ENCODE measurements around the gene MPO. TPM values are rescaled to one million over a fixed set of nuclear protein-coding genes. Genes with fewer than 3 reads are reported as not detected.
A peak's percentile ranks its signal among the peaks of the same experiment; 100 is the strongest.

Gene MPO
- total RNA-seq, 4 donors from 2014 or later, result 0.10 TPM; not detected in 3

DNA sequence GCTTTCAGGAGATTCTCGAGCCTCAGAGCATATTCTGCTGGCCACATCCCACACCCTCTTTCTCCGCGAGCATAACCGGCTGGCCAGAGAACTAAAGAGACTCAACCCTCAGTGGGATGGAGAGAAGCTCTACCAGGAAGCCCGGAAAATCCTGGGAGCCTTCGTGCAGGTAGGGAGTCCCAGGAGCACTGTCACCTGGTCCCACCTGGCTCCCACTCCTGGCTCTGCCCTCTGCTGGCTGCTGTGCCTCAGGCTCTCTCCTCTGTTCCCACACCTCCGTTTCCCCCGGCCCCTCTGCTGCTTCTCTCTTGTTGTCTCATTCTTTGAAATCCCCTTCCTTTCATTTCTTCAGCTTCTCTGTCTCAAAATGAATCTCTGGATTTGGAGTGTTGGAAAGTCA lies 25.9 kb downstream of the MPO start:
- intact Hi-C loops (cut with DNase I; ENCODE audit: low total_unique reads), result no loop called here
- WGBS, 2 donors, result 18 to 20% methylated on average over 8 of the region's 8 CpGs
- peak in 1 of 2 donors; percentile 73 for DNase-seq (ENCODE audit: low spot score in 2 of 2)
- no peak for TF ChIP-seq POLR2A (IDR thresholded peaks at IDR 0.05)
- TF ChIP-seq, protein P1, sequence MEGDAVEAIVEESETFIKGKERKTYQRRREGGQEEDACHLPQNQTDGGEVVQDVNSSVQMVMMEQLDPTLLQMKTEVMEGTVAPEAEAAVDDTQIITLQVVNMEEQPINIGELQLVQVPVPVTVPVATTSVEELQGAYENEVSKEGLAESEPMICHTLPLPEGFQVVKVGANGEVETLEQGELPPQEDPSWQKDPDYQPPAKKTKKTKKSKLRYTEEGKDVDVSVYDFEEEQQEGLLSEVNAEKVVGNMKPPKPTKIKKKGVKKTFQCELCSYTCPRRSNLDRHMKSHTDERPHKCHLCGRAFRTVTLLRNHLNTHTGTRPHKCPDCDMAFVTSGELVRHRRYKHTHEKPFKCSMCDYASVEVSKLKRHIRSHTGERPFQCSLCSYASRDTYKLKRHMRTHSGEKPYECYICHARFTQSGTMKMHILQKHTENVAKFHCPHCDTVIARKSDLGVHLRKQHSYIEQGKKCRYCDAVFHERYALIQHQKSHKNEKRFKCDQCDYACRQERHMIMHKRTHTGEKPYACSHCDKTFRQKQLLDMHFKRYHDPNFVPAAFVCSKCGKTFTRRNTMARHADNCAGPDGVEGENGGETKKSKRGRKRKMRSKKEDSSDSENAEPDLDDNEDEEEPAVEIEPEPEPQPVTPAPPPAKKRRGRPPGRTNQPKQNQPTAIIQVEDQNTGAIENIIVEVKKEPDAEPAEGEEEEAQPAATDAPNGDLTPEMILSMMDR (IDR thresholded peaks at IDR 0.05), result no peak
- no peak overlapping the region for H3K4me3 ChIP-seq (ENCODE audit: low read depth, poor library complexity, severe bottlenecking)

DNA sequence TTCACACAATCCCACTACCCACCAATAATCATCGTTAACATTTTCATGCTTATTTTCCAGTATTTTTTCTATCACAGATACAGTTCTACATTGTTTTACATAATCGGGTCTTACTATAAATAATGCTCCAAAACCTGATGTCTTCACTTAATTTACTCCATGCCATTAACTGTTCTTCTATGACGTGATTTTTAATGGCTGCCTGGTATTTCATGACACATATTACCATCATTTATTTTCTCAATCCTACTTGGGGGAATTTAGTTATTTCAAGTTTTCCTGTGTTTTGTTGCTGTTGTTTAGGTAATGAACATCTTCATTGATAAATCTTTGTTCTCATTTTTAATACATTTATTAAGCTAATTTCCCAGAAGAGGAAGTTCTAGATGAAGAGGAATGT lies 27.7 kb downstream of the MPO start:
- intact Hi-C loops (cut with DNase I; ENCODE audit: low total_unique reads), result no loop called here
- no peak for TF ChIP-seq POLR2A (IDR thresholded peaks at IDR 0.05)
- TF ChIP-seq, protein P1 (IDR thresholded peaks at IDR 0.05), result no peak
- H3K4me3 ChIP-seq (ENCODE audit: low read depth, poor library complexity, severe bottlenecking), result no peak overlapping the region
- no peak for DNase-seq (ENCODE audit: low spot score in 2 of 2)
- 77 to 82% methylated on average over 3 of the region's 3 CpGs for WGBS, 2 donors

- peak in 1 of 2 donors; percentile 69 for DNase-seq (ENCODE audit: low spot score in 2 of 2)
- H3K4me3 ChIP-seq (ENCODE audit: low read depth, poor library complexity, severe bottlenecking), result no peak overlapping the region
- intact Hi-C loops (cut with DNase I; ENCODE audit: low total_unique reads), result no loop called here
- TF ChIP-seq POLR2A (IDR thresholded peaks at IDR 0.05), result no peak
- TF ChIP-seq, protein P1 (IDR thresholded peaks at IDR 0.05), result no peak
- 62 to 64% methylated on average over 9 of the region's 9 CpGs for WGBS, 2 donors
Observed at GRCh38 chr17:58252141-58252540, 28.6 kb downstream of the MPO start.

DNA sequence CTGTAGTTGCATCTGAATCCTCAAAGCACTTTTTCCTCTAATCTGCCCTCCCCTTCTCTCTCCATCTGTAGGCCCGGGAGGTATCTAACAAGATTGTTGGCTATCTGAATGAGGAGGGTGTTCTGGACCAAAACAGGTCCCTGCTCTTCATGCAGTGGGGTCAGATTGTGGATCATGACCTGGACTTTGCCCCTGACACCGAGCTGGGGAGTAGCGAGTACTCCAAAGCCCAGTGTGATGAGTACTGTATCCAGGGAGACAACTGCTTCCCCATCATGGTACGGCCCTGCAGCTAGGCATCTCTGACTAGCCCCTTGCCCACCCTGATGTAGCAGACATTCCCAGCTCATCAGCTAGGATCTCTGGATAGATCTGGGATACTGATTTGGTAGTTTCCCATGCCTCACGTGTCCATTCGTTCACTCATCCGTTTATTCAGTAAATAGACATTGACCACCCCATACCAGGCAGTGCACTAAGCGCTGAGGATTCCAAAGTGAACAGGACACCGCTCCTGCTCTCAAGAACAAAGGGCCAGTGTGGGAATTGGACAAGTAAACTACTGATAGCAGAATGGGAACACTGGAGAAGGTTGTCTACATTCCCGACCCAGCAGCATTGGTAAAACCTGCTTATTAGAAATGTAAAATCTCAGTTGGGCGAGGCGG lies 30.3 kb downstream of the MPO start:
- no peak for TF ChIP-seq POLR2A (IDR thresholded peaks at IDR 0.05)
- TF ChIP-seq, protein P1 (IDR thresholded peaks at IDR 0.05), result no peak
- 93 to 94% methylated on average over 12 of the region's 12 CpGs for WGBS, 2 donors
- DNase-seq (ENCODE audit: low spot score in 2 of 2), result peak in 1 of 2 donors; percentile 32
- intact Hi-C loops (cut with DNase I; ENCODE audit: low total_unique reads), result no loop called here
- H3K4me3 ChIP-seq (ENCODE audit: low read depth, poor library complexity, severe bottlenecking), result no peak overlapping the region

- intact Hi-C loops (cut with DNase I; ENCODE audit: low total_unique reads), result no loop called here
- DNase-seq (ENCODE audit: low spot score in 2 of 2), result peak in 1 of 2 donors; percentile 93
- 5 to 8% methylated on average over 31 to 44 of the region's 57 CpGs for WGBS, 2 donors
- no peak for TF ChIP-seq POLR2A (IDR thresholded peaks at IDR 0.05)
- TF ChIP-seq, protein P1 (IDR thresholded peaks at IDR 0.05), result peak in 1 of 3 donors; percentile 53
- peak overlapping the region; percentile 4 for H3K4me3 ChIP-seq (ENCODE audit: low read depth, poor library complexity, severe bottlenecking)
Observed at GRCh38 chr17:58249270-58250133, 31.2 kb downstream of the MPO start.
